ENCODE results near the gene COL20A1.

DNA sequence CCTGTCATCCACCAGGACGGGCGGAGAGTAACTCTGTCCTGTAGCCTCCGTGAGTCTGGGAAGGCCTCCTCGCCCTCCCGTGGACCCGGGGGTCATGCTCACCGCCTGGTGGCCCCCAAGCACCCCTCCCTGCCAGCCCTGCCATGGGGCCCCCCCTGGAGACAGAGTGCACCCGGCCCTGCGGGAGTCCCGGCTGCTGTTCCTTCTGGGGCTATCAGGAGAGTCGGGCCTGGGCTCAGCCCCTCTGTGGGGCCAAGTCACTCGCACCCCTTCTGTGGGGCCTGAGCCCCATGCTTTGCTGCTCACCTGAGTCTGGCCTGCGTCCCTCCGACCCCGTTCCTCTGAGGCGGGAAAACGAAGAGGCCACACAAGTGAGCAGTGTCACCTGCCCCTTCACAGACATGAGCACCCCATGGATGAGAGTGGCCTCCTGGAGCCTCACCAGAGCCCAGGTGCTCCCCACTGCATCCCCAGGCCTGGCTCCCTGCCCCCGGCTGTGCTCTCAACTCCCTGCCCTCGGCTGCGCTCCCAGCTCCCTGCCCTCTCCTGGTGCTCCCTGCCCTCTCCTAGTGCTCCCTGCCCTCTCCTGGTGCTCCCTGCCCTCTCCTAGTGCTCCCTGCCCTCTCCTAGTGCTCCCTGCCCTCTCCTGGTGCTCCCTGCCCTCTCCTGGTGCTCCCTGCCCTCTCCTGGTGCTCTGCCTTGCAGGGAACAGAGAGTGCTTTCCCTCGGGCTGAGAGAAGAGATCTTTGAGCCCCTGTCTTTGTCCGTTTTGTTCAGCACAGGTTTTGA lies 72.8 kb downstream of the COL20A1 start:
- TF ChIP-seq CTCF (IDR thresholded peaks at IDR 0.05) (no peak), POLR2A (IDR thresholded peaks at IDR 0.05) (no peak)

Data from tibial nerve (tissue), 3 donors.